OCI-LY3 (cell line): ENCODE data around the gene COL4A2.

Experiments
- EZH2phosphoT487 ChIP-seq: fragments of 200-600 bp; shearing (Covaris generic); IDR thresholded peaks from 2 replicates; pipeline ENCODE4 v1.6.1; 2018; ENCODE audit warnings: antibody characterized with exemption, mixed run types, low read depth
- TF ChIP-seq, protein P1 (sequence below): fragments of 200-600, 300-600 bp; sonication (generic); IDR thresholded peaks from 2 replicates; pipeline ENCODE4 v1.5.1; 2014; ENCODE audit warnings: antibody characterized with exemption, low read length, low read depth

DNA sequence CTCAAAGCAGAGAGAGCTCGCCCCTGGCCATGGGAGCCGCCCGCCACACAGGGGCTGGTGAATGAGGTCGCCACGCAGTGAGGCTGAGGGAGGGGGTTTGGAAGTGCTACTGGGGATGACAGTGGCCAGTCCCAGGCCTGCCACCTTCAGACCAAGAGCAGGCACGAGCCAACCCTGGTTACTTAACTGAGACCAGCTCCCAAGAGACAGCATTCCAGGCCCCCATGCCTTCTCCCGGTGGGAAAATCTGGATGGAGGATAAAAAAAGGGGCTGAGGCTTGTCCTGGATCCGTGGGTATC, 211.1 kb downstream of the COL4A2 start:
- TF ChIP-seq, protein P1, sequence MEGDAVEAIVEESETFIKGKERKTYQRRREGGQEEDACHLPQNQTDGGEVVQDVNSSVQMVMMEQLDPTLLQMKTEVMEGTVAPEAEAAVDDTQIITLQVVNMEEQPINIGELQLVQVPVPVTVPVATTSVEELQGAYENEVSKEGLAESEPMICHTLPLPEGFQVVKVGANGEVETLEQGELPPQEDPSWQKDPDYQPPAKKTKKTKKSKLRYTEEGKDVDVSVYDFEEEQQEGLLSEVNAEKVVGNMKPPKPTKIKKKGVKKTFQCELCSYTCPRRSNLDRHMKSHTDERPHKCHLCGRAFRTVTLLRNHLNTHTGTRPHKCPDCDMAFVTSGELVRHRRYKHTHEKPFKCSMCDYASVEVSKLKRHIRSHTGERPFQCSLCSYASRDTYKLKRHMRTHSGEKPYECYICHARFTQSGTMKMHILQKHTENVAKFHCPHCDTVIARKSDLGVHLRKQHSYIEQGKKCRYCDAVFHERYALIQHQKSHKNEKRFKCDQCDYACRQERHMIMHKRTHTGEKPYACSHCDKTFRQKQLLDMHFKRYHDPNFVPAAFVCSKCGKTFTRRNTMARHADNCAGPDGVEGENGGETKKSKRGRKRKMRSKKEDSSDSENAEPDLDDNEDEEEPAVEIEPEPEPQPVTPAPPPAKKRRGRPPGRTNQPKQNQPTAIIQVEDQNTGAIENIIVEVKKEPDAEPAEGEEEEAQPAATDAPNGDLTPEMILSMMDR: no peak
- no peak for TF ChIP-seq EZH2phosphoT487
